NCI-H1417 (cell line): ENCODE results near the gene CAMTA1.

Experiments
- DNase-seq, 3 experiments: peaks; one replicate each; lab custom pipeline; 2025; lab: John Stamatoyannopoulos, UW

CAMTA1 gene

DNA sequence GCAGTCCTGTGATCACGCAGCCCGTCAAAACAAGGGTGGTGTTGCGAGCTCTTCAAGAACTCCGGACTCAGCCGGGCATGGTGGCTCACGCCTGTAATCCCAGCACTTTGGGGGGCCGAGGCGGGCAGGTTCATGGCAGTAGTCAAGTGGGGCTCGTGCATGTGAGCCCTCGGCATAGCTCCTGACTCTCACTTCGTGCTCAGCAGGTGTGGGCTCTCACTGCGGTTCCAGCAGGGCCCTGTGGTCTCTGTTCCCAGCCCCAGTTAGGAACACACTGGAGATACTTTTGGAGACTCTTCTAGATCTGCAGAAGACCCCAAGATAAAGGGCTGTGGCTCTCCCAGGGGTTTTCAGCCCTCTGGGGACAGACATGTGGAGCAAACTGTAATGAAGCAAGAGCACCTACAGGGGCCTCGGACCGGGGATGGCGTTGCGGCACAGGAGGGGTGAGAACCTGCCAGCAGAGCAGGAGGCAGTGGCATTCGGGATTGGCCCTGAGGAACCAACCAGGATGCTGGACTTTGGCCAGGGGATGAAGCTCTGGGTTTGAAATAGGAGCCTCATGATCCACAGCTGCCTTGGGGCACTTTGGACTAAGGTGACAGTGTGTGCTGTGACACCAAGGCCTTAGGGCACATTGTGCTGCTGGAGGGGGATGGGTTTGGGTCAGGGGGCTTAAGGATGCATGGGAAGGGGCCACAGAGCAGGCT lies 443.2 kb downstream of the CAMTA1 start:
- DNase-seq, result no peak

DNA sequence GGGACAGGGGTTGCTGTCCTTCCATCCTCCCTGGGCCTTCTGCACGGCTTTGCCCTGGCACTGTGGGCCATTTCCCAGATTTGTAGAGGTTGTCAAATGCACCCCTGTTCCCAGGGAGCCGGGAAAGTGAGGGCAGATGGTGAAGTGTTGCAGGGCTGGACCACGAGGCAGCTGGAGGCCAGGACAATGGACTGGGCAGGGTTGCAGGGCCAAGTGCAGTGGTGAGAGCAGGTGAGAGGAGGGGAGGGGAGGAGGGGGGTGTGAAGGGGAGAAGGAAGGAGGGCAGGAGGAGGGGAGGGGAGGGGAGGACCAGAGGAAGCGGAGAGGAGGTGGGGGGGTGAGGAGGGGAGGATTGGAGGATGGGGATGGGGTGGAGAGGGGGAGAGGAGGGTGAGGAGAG lies 443.9 kb downstream of the CAMTA1 start:
- DNase-seq, result peak in 1 of 3 experiments; percentile 4

DNA sequence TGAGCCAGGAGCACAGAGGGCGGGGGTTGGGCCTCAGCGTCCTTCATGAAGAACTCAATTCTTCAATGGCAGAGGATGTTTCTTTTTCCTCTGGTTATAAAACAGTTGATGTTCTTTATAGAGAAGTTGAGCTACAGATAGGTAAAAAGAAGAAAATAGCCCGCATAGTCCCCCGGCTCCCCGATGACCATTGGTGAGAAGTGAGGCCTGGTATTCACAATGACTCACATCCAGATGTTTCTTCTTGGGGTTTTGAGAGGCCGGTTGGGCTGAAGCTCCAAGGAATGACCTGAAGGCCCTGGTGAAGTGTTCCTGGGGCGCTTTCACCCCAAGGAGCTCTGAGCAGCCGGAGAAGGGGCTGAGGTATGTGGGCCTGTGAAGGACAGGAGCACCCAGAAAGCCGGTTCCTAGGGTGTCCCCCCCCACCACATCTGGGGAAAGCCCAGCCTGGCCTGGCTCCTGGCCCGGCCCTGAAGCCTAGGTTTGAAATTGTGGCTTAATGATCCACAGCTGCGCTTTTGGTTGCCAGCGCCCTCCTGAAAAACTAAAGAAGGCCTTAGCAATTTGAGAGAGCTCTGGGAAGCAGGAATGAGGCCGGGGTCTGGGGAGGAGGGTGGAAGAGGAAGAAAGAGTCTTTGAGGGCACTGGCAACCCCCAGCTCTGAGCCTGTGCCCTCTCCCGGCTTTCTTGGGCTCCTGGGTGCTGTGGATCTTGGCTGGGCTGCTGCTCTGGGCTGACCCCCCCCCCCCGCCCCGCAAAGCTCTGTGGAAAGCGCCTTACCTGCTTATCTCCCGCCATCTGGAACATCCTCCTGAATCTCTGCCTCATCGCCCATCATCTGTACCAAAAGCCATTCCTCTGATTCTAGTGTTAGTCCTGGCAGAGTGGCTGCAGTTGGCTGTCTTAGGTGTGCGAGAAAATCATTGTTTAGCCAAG lies 444.7 kb downstream of the CAMTA1 start:
- no peak for DNase-seq

DNA sequence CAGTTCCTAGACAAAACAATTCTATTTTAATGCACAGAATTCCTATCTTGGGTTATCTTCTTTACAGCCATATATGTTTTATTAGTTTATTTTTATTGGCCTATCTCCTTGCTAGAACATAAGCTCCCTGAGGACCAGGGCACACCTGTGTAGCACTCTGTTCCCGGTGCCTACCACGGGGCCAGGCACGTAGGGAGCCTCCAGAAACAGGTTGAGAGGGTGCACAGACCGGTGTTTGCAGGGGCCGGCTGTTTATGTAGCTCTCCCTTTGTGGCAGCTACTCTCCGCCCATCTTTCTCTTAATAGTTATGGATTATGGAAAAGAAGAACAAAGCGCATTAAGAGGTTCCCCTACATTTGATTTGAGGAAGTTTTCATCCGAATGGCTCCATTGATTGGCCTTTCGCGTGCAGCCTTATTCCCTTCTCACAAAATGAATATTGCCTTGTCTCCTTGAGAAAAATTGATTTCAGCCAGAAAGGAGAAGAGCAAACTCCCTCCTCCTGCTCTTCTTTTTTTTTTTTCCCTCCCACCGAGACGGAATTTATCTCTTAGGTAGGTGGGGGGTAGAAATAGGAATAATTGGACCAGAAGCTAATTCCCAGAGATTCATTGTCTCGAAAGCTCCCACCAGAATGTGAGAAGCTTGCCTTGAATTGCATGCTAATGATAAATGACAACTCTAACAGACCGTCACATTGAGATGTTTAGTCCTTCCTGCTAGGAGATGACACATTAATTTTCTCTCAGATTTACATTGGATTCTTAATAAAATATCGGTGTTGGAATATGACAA lies 447.4 kb downstream of the CAMTA1 start:
- no peak for DNase-seq

DNA sequence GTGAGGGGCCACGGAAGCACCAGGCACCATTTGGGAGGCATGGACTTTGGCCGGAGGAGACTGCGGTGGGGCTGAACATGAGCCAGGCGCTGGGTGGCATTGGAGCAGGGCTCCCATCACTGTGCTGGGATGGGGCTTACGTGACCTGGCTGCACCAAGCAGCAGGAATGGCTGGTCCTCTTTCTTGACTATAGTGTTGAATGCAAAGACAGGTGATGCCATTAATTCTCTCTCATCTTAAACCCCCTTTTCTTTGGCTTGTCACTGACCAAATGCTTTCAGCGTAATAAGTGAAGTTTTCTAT lies 447.9 kb downstream of the CAMTA1 start:
- DNase-seq, result no peak

DNA sequence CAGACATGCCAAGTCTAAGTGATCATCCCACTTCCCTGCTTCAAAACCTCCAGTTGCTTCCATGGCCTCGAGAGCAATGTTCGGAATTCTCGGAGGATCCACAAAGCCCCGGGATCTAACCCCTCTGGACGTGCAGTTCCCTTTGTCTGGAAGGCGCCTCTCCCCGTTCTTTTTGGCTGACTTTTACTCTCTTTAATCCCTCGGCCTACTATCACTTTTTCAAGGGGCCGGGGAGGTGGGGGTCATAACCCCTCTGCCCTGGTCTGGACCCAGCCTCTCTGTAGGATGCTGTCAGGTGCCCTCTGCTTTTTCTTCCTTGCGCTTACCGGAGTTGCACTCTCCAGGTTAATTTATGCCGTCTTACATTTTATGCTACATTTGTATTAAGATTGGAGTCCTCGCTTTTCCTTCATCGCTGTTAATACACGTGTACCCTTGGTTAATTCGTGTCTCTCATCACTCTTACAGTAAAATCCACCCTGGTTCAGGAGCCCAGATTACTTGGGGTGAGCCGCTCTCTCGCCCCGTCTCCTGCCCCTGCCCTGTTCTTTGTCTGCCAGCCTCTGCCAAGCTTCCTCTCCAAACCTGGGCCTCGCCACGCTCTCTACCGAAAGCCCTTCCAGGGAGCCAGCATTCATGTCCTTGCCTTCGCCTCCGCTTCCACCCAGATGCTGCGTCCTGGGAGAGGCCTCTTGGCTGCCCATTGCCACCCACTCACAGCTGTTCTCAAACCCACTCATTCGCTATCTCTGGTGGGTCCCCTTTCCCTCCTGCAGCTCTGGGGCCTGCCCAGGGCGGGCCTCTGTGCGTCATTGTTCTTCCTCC lies 448.6 kb downstream of the CAMTA1 start:
- no peak for DNase-seq

DNA sequence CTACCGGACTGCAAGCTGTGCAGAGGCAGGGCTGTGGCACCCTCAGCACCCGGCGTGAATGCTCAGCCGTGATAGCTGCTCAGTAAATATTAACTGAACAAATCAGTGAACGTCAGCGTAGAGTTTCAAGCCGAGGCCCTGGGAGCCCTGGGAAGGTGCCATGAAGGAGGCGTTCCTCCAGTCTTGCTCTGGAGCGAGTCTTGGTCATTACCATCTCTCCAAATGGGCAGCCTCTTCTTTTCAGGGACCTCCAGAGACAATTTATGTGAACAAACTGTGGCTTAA lies 449.2 kb downstream of the CAMTA1 start:
- no peak for DNase-seq

DNA sequence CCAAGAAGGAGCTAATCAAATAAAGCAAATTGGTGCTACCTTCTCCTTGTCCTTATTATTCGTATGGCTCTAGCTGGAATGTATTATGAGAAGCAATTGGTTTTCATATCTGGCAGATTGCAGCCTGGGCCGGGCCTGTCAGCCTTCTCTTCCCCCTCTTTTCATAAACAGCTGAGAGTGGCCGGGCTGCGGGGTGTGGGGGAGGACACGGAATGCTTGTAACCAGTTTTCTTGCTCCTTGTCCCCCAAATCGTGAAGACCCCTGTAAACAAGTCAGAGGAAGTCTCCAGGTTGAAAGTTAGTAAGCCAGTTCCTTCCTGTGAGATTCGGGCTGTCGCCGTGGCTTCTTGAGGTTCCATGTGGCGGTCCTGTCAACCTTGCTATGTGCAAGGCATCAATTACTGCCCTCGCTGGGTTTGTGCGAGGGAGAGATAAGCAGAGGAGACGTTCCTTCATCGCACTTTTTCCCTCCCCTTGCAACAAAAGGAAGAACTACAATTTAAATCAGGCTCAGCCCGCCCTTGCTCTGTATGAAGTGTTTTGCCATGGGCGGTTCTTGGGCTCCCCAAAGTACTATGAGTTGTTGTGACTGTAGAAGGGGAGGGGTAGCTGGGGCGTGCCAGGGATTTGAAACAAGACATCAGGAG lies 450.7 kb downstream of the CAMTA1 start:
- DNase-seq, result no peak

DNA sequence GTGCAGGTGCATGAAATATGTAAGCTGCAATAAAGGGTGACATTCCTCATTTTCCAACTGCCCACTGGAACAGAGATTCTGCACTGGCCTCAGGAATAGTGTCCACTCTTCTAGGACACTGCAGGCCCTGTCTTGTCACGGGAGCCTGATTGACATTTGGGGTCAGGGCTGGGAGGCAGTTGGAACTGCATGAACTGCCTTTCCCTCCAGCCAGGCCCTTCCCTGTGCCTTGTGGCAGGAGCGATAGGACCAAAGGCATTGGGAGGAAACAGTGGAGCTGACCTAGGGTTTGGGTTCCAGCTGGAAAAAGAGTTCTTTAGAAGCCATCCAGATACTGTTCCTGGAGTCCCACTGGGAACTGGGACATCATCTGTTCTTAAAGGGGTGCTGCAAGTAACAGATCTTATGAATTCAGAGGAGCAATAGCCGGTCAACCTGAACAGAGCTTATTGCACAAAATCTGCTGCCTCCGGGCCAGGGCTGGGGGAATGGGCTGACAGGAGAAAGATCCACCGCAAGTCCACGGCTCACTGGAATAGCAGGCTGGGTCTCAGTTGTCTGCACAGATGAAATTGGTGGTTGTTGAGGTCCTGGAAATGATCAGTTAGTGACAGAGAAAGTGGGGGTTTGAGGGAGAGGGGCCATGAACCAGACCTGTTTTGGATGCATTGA lies 451.7 kb downstream of the CAMTA1 start:
- no peak for DNase-seq

DNA sequence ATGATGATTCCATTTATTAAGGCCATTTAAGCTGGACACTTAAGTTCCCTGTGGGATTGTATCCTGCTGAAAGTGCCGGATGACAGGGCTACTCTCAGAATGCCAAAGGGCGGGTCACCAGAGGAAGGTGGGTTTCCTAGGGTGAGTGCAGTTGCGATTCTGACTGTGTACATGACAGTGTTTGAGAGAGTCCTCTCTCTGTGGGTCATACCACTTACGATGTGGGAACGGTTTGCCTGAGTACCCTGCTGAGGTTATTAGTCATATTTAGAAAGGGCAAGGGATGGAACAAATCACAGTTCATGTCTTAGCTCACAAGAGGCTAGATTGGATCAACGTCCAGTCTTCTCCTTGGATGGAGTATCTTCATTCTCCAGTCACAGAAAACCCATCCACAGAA lies 461.9 kb downstream of the CAMTA1 start:
- no peak for DNase-seq

DNA sequence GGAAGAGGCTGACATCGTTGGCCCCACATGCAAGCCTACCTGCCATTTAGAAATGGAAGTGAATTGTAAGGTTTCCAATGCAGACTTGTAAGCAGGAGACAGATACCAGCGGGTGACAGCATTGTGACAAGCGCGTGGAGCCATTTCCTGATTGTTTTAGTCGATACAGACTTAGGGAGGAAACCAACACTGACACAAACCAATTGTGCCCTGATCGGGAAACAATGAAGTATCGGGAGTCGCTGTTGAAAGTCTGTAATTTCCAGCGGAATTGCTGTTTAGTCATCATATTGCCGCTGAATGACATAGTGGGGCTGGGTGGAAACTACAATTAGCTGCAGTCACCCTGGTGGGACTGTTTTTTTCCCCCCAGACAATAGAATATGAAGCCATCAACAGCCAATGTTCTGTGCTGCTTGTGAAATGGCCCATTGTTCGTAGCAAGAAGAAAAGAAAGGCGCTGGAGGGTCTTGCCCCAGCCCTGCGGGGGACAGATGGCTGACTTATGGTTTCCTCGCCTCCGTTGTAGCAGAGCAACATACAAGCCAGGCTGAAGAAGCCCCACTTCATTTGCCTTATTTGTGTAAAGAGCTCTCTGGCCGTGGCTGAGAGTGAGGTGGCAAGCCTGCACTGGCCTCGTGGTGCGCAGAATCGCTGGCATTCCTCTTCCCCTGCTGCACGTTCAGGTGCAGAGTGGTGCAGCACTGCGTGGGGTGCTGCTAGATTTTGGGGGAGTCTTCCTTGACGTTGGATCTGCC lies 462.7 kb downstream of the CAMTA1 start:
- DNase-seq, result peak in 2 of 3 experiments; percentile 43 to 75

DNA sequence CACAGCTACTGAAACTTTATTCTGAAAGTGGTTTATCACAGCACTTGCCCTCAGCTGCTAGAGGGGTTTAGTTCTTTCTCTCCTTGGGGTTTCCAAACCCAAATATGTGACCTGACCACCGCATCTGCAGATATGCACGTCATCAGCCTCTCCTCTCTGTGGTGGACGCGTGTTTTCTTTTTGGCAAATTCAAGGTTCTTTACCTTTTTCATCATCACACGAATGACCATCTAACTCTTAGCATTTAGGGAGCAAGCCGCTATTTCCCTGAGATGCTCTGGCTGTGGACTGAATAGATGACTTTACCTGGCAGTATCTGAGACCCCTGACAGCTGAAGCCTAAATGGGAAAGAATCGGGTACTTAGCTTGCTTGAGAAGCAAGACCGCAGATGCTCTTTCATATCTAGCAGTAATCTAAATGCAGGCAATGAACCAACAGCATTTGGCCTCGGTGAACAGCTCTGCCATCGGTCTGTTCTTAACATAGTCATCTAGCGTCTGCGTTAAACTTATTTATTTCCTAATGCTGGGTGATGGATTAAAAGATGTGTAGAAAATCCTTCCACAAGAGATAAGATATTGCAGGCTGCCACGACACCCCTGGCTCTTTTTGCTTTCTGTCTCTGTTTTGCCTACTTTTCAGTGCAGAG lies 463.4 kb downstream of the CAMTA1 start:
- DNase-seq, result no peak

DNA sequence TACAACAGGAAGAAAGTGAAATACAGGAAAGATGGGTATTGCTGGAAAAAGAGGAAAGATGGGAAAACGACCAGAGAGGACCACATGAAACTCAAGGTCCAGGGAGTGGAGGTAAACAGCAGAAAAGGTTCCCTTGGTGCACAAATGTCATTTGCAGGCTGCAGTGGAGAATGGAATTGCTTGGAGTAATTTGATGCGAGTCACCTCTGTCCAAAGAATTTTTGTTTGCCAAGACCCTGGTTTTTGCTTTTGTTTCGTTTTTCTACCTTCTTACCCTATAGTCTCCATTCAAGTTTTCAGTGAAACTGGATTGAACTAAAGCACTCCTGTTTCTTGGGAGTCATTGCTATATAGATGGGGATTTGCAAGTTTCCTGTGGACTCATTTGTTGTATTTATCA lies 464.3 kb downstream of the CAMTA1 start:
- no peak for DNase-seq

DNA sequence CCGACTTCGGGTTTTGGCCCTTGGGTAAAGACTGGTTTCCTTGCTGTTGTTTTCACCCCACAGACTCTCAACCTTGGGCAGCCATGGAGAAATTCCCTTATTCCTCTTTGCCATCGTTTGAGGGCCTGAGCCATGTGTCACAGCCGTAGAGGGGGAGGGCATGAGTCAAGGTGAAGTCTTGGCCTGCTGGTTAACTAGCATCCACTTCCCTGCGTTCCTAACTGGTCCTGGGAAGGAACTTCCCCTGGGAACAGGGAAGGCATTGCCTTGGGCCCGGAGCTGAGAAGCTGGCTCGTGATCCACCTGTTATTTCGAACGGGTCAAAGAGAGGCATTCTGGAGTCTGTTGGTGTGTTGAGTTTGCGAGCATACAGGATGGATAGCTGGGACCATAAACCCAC lies 464.9 kb downstream of the CAMTA1 start:
- no peak for DNase-seq

DNA sequence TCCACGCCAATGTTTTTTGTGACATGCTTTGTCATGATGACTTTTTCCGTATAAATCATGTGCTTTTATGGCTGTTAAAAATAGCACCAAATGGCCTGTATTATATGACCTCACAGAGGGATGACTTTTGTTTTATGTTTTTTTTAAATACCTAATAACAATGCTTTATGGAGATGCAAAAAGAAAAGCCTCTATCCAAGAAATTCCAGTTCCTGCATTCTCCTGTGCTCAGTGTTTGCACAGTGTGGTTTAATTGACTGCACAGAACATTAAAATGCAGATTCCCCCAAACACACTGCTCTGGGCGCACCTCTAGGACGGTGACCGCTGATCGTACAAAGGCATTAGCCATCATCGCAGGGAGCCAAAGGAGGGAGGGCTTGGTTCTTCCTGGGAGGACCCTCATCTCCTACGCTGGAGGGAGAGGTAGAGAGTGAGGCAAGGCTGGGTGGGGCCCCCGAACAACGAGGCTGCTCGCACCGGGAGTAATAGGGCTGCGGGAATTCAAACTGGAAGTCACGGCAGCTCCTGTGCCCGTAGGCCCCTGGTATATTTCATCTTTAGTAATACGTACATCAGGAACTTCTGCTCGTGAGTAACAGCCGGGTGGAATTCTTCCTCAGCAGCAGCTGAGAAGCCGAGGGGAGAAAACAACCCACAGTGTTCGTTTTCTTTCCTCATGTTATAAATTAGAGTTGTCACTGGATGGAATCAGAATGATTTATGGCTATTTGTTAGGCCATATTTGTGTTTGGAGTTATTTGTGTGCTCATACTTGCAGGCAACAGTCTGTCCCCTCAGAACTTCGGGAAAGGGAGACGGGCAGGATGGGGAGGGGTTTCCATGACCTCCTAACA lies 465.6 kb downstream of the CAMTA1 start:
- no peak for DNase-seq

DNA sequence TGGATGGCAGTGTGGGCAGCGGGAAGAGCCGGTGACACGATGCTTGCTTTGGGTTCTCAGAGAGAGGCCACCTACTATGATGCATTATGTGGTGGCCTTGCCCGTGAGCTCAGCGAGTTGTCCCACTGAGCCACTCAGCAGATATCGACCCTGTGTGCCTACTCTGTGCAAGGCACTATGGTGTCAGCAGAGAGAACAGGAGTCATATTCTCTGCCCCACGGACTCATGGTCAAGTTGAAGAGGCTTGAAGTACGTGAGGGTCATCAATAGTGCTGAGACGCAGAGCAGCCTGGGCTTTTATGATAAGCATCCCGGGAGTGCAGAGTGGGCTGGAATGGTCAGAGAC lies 466.2 kb downstream of the CAMTA1 start:
- DNase-seq, result no peak

DNA sequence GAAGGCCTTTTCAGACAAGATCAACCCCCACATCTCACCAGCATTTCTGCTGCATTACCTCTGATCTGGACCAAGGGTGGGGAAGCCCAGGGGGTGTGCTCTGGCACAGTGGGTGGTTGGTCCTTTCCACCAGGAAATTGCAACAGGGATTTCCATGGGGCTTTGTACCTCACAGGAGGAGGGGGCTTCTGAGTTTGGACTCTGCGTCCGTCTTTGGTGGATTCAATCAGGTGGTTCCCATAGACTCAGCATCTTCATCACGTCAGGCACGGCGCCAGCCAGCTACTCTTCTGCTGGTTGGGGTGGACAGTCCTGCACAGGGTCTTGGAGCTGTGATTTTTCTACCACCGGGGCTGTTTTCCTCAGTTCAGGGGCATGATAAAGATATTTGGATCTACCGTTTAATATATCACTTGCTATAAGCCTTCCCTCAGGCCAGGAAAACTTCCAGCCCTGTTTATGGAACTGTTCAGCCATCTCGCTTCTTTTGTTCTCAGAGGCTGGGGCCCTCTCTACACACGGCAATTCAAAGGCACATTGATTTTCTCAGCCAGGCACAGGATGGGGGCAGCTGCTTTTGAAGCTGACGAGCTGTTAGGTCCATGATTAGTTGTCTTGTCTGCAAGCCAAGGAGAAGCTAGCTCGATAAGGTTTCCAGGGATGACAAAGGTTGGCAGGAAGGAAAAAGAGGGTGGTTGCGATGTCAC lies 467.3 kb downstream of the CAMTA1 start:
- DNase-seq, result peak in 2 of 3 experiments; percentile 31 to 32

DNA sequence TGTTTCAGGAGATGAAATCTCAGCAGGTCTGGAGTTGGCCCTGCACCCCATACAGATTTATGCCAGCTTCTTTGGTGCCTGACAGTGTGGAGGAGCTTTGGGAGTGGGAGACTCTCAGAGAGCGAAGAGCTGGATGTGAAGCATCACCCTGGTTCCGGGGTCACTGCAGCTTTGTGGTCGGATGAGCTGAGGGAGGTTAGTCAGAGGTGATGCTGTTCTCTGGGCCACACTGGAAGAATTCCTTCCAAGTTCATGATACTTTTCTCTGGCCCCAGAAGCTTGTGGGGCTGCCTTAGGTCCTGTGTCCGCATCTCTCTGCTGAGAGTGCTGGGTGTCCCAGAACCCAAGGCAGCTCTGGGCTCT lies 467.8 kb downstream of the CAMTA1 start:
- no peak for DNase-seq
